ENCODE measurements around the gene ADGRE3.
"Not testable (repeated sequence)": the region's sequence is repeated elsewhere in the genome, so short reads cannot be mapped to it uniquely, and the experiment has no call there.

The ADGRE3 gene

GRCh38 chr19:14619404-14619803 lies 55.2 kb downstream of the ADGRE3 start:
- no peak for DNase-seq (ENCODE audit: low read depth)
- TF ChIP-seq, protein P1, sequence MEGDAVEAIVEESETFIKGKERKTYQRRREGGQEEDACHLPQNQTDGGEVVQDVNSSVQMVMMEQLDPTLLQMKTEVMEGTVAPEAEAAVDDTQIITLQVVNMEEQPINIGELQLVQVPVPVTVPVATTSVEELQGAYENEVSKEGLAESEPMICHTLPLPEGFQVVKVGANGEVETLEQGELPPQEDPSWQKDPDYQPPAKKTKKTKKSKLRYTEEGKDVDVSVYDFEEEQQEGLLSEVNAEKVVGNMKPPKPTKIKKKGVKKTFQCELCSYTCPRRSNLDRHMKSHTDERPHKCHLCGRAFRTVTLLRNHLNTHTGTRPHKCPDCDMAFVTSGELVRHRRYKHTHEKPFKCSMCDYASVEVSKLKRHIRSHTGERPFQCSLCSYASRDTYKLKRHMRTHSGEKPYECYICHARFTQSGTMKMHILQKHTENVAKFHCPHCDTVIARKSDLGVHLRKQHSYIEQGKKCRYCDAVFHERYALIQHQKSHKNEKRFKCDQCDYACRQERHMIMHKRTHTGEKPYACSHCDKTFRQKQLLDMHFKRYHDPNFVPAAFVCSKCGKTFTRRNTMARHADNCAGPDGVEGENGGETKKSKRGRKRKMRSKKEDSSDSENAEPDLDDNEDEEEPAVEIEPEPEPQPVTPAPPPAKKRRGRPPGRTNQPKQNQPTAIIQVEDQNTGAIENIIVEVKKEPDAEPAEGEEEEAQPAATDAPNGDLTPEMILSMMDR (conservative IDR thresholded peaks at IDR 0.05; ENCODE audit: control insufficient read depth, insufficient read depth, low read depth, low read length): no peak
- H3K4me3 ChIP-seq (ENCODE audit: control insufficient read depth, low read depth, low read length): no peak overlapping the region

DNA sequence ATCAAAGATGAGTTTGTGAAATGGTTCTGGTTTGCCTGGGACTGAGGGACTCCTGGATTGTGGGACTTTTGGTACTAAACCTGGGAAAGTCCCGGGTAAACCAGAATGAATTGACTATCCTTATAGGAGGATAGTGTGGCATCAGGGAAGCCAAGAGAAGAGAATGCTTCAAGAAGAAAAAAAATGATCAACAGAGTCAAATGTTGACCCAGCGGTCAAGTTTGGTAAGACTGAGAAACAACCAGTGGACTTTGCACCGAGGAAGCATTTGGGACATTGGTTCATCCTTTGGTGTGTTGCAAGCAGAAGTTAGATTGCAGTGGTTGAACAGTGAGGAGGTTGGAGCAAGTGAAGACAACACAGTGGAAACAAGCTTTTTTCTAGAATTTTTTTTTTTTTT lies 58.2 kb downstream of the ADGRE3 start:
- TF ChIP-seq, protein P1 (conservative IDR thresholded peaks at IDR 0.05; ENCODE audit: control insufficient read depth, insufficient read depth, low read depth, low read length): no peak
- DNase-seq (ENCODE audit: low read depth): no peak
- H3K4me3 ChIP-seq (ENCODE audit: control insufficient read depth, low read depth, low read length): no peak overlapping the region

GRCh38 chr19:14615623-14616022 lies 59.0 kb downstream of the ADGRE3 start:
- DNase-seq (ENCODE audit: low read depth): no peak
- TF ChIP-seq, protein P1 (conservative IDR thresholded peaks at IDR 0.05; ENCODE audit: control insufficient read depth, insufficient read depth, low read depth, low read length): no peak
- H3K4me3 ChIP-seq (ENCODE audit: control insufficient read depth, low read depth, low read length): no peak overlapping the region

DNA sequence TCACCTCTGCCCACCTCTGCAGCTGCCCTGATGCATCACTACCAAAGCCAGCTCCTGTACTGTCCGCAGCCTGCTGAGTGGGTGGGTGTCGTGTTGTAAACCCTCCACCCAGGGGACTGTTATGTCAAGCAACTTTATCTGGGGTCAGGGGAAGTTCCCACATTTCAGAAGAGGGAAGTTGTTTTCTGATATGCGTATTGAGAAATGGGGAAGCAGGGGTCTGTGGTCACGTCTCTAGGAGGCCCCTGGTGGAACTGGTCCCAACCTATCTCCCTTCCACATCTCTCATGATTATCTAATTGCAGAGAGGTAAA lies 60.6 kb downstream of the ADGRE3 start:
- DNase-seq (ENCODE audit: low read depth): no peak
- no peak overlapping the region for H3K4me3 ChIP-seq (ENCODE audit: control insufficient read depth, low read depth, low read length)
- TF ChIP-seq, protein P1 (conservative IDR thresholded peaks at IDR 0.05; ENCODE audit: control insufficient read depth, insufficient read depth, low read depth, low read length): no peak

DNA sequence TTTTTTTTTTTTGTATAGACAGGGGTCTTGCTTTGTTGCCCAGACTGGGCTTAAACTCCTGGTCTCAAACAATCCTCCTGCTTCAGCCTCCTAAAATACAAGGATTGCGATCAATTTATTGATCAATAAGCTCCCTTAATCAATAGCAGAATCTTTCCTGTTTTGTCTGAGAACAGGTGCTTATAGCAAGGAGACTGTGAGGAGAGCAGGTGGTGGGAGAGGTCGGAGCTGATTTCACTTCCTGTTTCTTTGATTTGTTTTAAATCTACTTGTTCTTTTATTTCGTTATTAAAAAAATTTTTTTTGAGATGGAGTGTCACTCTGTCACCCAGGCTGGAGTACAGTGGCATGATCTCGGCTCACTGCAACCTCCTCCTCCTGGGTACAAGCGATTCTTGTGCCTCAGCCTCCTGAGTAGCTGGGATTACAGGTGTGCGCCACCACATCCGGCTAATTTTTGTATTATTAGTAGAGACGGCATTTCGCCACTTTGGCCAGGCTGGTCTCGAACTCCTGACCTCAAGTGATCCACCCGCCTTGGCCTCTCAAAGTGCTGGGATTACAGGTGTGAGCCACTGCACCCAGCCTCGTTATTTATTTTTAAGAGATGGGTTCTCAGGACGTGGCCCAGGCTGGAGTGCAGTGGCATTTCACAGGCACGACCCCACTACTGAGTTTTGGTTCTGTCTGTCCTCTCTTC lies 61.1 kb downstream of the ADGRE3 start:
- not testable (repeated sequence) for H3K4me3 ChIP-seq (ENCODE audit: control insufficient read depth, low read depth, low read length)

GRCh38 chr19:14612657-14613056 lies 62.0 kb downstream of the ADGRE3 start:
- no peak overlapping the region for H3K4me3 ChIP-seq (ENCODE audit: control insufficient read depth, low read depth, low read length)
- DNase-seq (ENCODE audit: low read depth): no peak
- TF ChIP-seq, protein P1 (conservative IDR thresholded peaks at IDR 0.05; ENCODE audit: control insufficient read depth, insufficient read depth, low read depth, low read length): no peak

More for the DNA sequence above, 61.1 kb downstream of the ADGRE3 start:
- DNase-seq (ENCODE audit: low read depth): not testable (repeated sequence)

DNA sequence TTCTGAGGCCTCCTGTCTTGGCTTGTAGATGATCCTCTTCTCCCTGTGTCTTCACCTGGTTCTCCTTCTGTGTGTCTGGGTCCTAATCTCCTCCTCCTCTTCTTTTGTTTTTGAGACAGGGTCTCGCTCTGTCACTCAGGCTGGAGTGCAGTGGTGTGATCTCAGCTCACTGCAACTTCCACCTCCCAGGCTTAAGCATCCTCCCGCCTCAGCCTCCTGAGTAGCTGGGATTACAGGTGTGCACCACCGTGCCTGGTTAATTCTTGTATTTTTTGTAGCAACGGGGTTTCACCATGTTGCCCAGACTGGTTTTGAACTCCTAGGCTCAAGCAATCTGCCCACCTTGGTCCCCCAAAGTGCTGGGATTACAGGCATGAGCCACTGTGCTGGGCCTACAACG lies 62.4 kb downstream of the ADGRE3 start:
- H3K4me3 ChIP-seq (ENCODE audit: control insufficient read depth, low read depth, low read length); DNase-seq (ENCODE audit: low read depth): not testable (repeated sequence)

DNA sequence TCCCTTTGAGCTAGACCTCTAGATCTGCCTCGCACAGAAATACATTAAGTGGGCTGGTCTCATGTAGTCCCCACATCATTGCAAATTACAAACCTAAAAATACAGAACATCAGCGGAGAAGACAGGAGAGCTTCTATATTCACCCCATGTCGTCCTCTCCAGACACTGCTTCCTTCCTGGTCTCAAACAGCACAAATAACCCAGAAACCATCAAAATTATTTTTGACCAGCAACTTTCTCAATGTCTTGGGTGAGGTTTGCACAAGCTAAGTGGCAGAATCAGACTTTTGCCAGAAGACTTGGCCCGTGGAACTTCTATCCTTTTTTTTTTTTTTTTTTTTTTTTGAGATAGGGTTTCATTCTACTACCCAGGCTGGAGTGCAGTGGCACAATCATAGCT lies 63.6 kb downstream of the ADGRE3 start:
- no peak overlapping the region for H3K4me3 ChIP-seq (ENCODE audit: control insufficient read depth, low read depth, low read length)
- DNase-seq (ENCODE audit: low read depth): no peak
- TF ChIP-seq, protein P1 (conservative IDR thresholded peaks at IDR 0.05; ENCODE audit: control insufficient read depth, insufficient read depth, low read depth, low read length): no peak
